HEK293T (cell line): ENCODE results near the gene HOXA7.

Experiments used
- ARNT ChIP-seq: fragments of 450-650 bp; IDR thresholded peaks from 2 replicates; pipeline ENCODE4 v1.6.1; 2017; ENCODE audit warnings: mild to moderate bottlenecking
- FOXA1 ChIP-seq: fragments of 450-650 bp; IDR thresholded peaks from 2 replicates; pipeline ENCODE4 v1.6.1; 2016; ENCODE audit warnings: mild to moderate bottlenecking
- FOXM1 ChIP-seq: fragments of 450-650 bp; IDR thresholded peaks from 2 replicates; pipeline ENCODE4 v1.6.1; 2017; ENCODE audit warnings: mild to moderate bottlenecking, borderline replicate concordance
- NFRKB ChIP-seq: fragments of 450-650 bp; IDR thresholded peaks from 2 replicates; pipeline ENCODE4 v1.6.1; 2016; ENCODE audit warnings: mild to moderate bottlenecking, moderate library complexity
- SP1 ChIP-seq: fragments of 450-650 bp; IDR thresholded peaks from 2 replicates; pipeline ENCODE4 v1.6.1; 2017

GRCh38 chr7:27113991-27114769, 42.3 kb downstream of the HOXA7 start:
- no peak for TF ChIP-seq FOXM1
- no peak for TF ChIP-seq NFRKB
- no peak for TF ChIP-seq FOXA1
- TF ChIP-seq SP1: no peak
- no peak for TF ChIP-seq ARNT
